K562 (cell line): ENCODE results near the gene BRWD1. TPM values are rescaled to one million over a fixed set of nuclear protein-coding genes. Genes with fewer than 3 reads are reported as not detected.

Source experiments
- AFF1 ChIP-seq, 2 experiments: fragments of 450-650 bp; IDR thresholded peaks; 2 replicates each; pipeline ENCODE4 v1.6.1; 2018; ENCODE audit warnings: mild to moderate bottlenecking in 2 of 2, low read depth in 1 of 2; ENCODE audit not compliant: partially characterized antibody in 2 of 2
- BCOR ChIP-seq: fragments of 450-650 bp; IDR thresholded peaks from 2 replicates; pipeline ENCODE4 v1.6.1; 2016
- CBFA2T3 ChIP-seq: fragments of 450-650 bp; IDR thresholded peaks from 2 replicates; pipeline ENCODE4 v1.6.1; 2017
- CBX2 ChIP-seq: fragments of 200-600 bp; sonication (generic); IDR thresholded peaks from one replicate; pipeline ENCODE4 v1.6.1; 2012; ENCODE audit warnings: mild to moderate bottlenecking, low read length, inconsistent platforms; ENCODE audit not compliant: insufficient read depth, poor library complexity, severe bottlenecking
- CTCF ChIP-seq, 3 experiments: IDR thresholded peaks in 2 of 3; conservative IDR thresholded peaks in 1 of 3; 2 replicates each; pipeline ENCODE4 v1.5.1; 2011 to 2012; ENCODE audit warnings: low read length in 3 of 3, mild to moderate bottlenecking in 3 of 3, control low read depth in 2 of 3, improper control_type of control experiment in 1 of 3, inconsistent platforms in 1 of 3, low read depth in 1 of 3, mixed read lengths in 1 of 3, moderate library complexity in 1 of 3; ENCODE audit not compliant: insufficient read depth in 2 of 3
- MAFK ChIP-seq: IDR thresholded peaks from 2 replicates; pipeline ENCODE4 v1.6.1; 2011; ENCODE audit warnings: low read length, improper control_type of control experiment
- MXD1 ChIP-seq: fragments of 250-450 bp; sonication (Bioruptor Pico); IDR thresholded peaks from 2 replicates; pipeline ENCODE4 v1.8.0; 2021; ENCODE audit warnings: borderline replicate concordance, mild to moderate bottlenecking, moderate library complexity; ENCODE audit not compliant: poor library complexity, severe bottlenecking
- NRF1 ChIP-seq, 2 experiments: fragments of 450-650 bp; IDR thresholded peaks in 1 of 2; conservative IDR thresholded peaks in 1 of 2; 2 replicates each; pipeline ENCODE4 v1.6.1; 2014; ENCODE audit warnings: mild to moderate bottlenecking in 2 of 2
- PML ChIP-seq: IDR thresholded peaks from 2 replicates; pipeline ENCODE4 v1.6.1; 2012; ENCODE audit warnings: low read length, inconsistent platforms
- POLR2G ChIP-seq: fragments of 200-400 bp; formaldehyde crosslinking; IDR thresholded peaks from 2 replicates; pipeline ENCODE4 v1.6.1; 2017; ENCODE audit warnings: low read depth, mild to moderate bottlenecking, antibody characterized with exemption, low read length, moderate library complexity
- PTBP1 ChIP-seq: fragments of 200-400 bp; formaldehyde crosslinking; IDR thresholded peaks from 2 replicates; pipeline ENCODE4 v1.6.1; 2017; ENCODE audit warnings: low read depth, low read length
- SMARCA5 ChIP-seq: fragments of 450-650 bp; IDR thresholded peaks from 2 replicates; pipeline ENCODE4 v1.6.1; 2016
- SRSF1 ChIP-seq: fragments of 200-400 bp; formaldehyde crosslinking; IDR thresholded peaks from 2 replicates; pipeline ENCODE4 v1.6.1; 2017; ENCODE audit warnings: mild to moderate bottlenecking, low read depth, low read length, moderate library complexity
- TBL1XR1 ChIP-seq, 2 experiments: IDR thresholded peaks; 2 replicates each; pipeline ENCODE4 v1.6.1; 2012; ENCODE audit warnings: improper control_type of control experiment in 2 of 2, low read length in 2 of 2, mild to moderate bottlenecking in 1 of 2
- TCF15 ChIP-seq: fragments of 250-450 bp; sonication (Bioruptor Pico); IDR thresholded peaks from 2 replicates; pipeline ENCODE4 v1.8.0; 2022; ENCODE audit warnings: moderate library complexity, mild to moderate bottlenecking, inconsistent platforms
- ZNF324 ChIP-seq: fragments of 250-450 bp; sonication (Bioruptor Pico); IDR thresholded peaks from 2 replicates; pipeline ENCODE4 v1.4.0; 2020; ENCODE audit warnings: mild to moderate bottlenecking
- ZNF449 ChIP-seq: fragments of 250-450 bp; sonication (Bioruptor Pico); IDR thresholded peaks from 2 replicates; pipeline ENCODE4 v1.8.0; 2022; ENCODE audit warnings: moderate library complexity, mild to moderate bottlenecking, inconsistent platforms
- ZNF79 ChIP-seq: fragments of 250-450 bp; sonication (Bioruptor Pico); IDR thresholded peaks from 2 replicates; pipeline ENCODE4 v1.4.0; 2020; ENCODE audit warnings: low read depth, mild to moderate bottlenecking, moderate library complexity
- polyA plus RNA-seq, 8 experiments: library from polyadenylated mRNA; depleted of rRNA in 4 of 8; stranded (reverse) in 5 of 8; unstranded in 3 of 8; fragments of >200 nt; fragmentation: Nextera tagmentation in 2 of 8; fragmentation: Illumina TruSeq in 1 of 8; extraction: Ambion mirVana in 2 of 8; extraction: Trizol in 1 of 8; gene quantifications; 2 replicates each; pipeline versions ENCODE4 v1.2.1 to v1.2.3, GENCODE V29; 2011 to 2014; ENCODE audit warnings: inconsistent platforms in 1 of 8, missing spikeins in 1 of 8
- total RNA-seq, 7 experiments: library from RNA; depleted of rRNA in 6 of 7; stranded (reverse); fragments of >200 nt in 6 of 7; fragmentation: Illumina TruSeq in 2 of 7; extraction: Trizol in 2 of 7; gene quantifications; 2 replicates each; pipeline versions ENCODE4 v1.2.1 to v1.2.3, GENCODE V29; 2011 to 2021; ENCODE audit warnings: low replicate concordance in 1 of 7

The BRWD1 gene
- total and polyA plus RNA-seq, 9 of the 15 experiments (the other 6 are each of a cell fraction or from before 2014, with no cell fraction given), result 10.1 to 60.2 (median 34.1) TPM

GRCh38 chr21:39317134-39318090 is 4.0 kb upstream of the BRWD1 start (continued):
- TF ChIP-seq ZNF449, result 0 out of 2 replicates have a peak, but pooled peaks have one; percentile 11
- no peak for TF ChIP-seq CBX2
- TF ChIP-seq CBFA2T3, result peak; percentile 31; the same call in 1 of the 2 replicates
- TF ChIP-seq TBL1XR1 (IDR thresholded peaks at IDR 0.05; ENCODE audit: low read length in 2 of 2), result peak in 1 of 2 experiments; percentile 54; a peak in 1 of 4 replicates
- TF ChIP-seq MXD1 (CRISPR knock-in tag), result no peak
- TF ChIP-seq AFF1 (IDR thresholded peaks at IDR 0.05; ENCODE audit: low read depth in 1 of 2, partially characterized antibody in 2 of 2), result peak in 1 of 2 experiments; percentile 74
- no peak for TF ChIP-seq SRSF1
- peak; percentile 63; the same call in 1 of the 2 replicates for TF ChIP-seq ZNF324 (CRISPR knock-in tag)
- no peak for TF ChIP-seq PTBP1
- no peak for TF ChIP-seq PML
- 0 out of 2 replicates have a peak, but pooled peaks have one; percentile 59 for TF ChIP-seq TCF15 (CRISPR knock-in tag)
- TF ChIP-seq SMARCA5, result peak; percentile 71; the same call in 1 of the 2 replicates
- peak; percentile 26; the same call in 1 of the 2 replicates for TF ChIP-seq MAFK
- TF ChIP-seq BCOR, result peak; percentile 50; the same call in 1 of the 2 replicates
- TF ChIP-seq POLR2G, result peak; percentile 16; the same call in 1 of the 2 replicates
- peak; percentile 85 for TF ChIP-seq ZNF79 (CRISPR knock-in tag)
- TF ChIP-seq CTCF (IDR thresholded peaks at IDR 0.05 in 2 of 3, conservative IDR thresholded peaks at IDR 0.05 in 1 of 3; ENCODE audit: insufficient read depth in 2 of 3, low read depth in 1 of 3, low read length in 3 of 3), result no peak
- peak; percentile 81 to 85 for TF ChIP-seq NRF1 (conservative IDR thresholded peaks at IDR 0.05 in 1 of 2, IDR thresholded peaks at IDR 0.05 in 1 of 2)
